ENCODE measurements around the gene CNTN5.

- TF ChIP-seq CTCF (IDR thresholded peaks at IDR 0.05) (no peak), POLR2A (IDR thresholded peaks at IDR 0.05) (no peak)
Measured at GRCh38 chr11:100203789-100204188, 1183.0 kb downstream of the CNTN5 start.

Data from lower leg skin (tissue), 3 donors.